ENCODE results near the gene OSBPL8. TPM values are rescaled to one million over a fixed set of nuclear protein-coding genes. Genes with fewer than 3 reads are reported as not detected.

OSBPL8 gene
- total RNA-seq, 3 donors from 2014 or later (not counting 1 experiment from before 2014, with no cell fraction given), result 133 to 154 (median 138) TPM

DNA sequence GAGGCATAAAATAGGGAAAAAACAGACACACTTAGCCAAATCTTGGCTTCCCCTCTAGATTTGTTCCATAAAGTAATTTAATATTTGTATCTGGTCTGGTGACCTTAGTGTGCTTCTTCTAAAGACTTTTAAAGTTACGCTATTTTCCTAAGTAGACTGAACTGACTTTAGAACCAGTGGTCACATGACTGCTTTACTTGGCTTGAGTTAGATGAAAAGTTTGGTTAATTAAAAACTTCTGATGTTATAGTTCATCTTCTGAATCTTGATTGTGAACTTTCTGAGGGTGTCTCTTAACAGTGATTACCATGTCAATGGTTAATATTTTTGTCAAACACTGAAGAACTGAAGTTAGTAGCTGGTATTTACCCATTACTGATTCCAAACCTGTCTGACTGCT is 214.0 kb downstream of the OSBPL8 start:
- Histone ChIP-seq H3K4me3 (ENCODE audit: low read length) (no peak overlapping the region), H3K27ac (ENCODE audit: low read length) (no peak overlapping the region), H3K4me1 (ENCODE audit: control insufficient read depth, insufficient read depth, low read length) (peaks cover 9% of the 10 kb centered on the region), H3K36me3 (ENCODE audit: control insufficient read depth, insufficient read depth, low read length) (peaks cover 2% of the 10 kb centered on the region), H3K9me3 (ENCODE audit: control insufficient read depth, insufficient read depth, low read length) (no peaks in the 10 kb centered on the region), H3K27me3 (ENCODE audit: control insufficient read depth, insufficient read depth, low read length) (no peaks in the 10 kb centered on the region)
- TF ChIP-seq, protein P1, sequence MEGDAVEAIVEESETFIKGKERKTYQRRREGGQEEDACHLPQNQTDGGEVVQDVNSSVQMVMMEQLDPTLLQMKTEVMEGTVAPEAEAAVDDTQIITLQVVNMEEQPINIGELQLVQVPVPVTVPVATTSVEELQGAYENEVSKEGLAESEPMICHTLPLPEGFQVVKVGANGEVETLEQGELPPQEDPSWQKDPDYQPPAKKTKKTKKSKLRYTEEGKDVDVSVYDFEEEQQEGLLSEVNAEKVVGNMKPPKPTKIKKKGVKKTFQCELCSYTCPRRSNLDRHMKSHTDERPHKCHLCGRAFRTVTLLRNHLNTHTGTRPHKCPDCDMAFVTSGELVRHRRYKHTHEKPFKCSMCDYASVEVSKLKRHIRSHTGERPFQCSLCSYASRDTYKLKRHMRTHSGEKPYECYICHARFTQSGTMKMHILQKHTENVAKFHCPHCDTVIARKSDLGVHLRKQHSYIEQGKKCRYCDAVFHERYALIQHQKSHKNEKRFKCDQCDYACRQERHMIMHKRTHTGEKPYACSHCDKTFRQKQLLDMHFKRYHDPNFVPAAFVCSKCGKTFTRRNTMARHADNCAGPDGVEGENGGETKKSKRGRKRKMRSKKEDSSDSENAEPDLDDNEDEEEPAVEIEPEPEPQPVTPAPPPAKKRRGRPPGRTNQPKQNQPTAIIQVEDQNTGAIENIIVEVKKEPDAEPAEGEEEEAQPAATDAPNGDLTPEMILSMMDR (IDR thresholded peaks at IDR 0.05), result no peak
- WGBS (ENCODE audit: insufficient coverage), result 100% methylated on average over 1 of the region's 1 CpG
- H3K9me3 Mint-ChIP-seq, result no peaks in the 10 kb centered on the region
- no peaks in the 10 kb centered on the region for H3K36me3 Mint-ChIP-seq
- no peak for ATAC-seq
- H3K27ac Mint-ChIP-seq, result no peak overlapping the region
- intact Hi-C loops (cut with micrococcal nuclease), result loop anchor here (5.0 to 10.0 kb wide), 2 partner anchors 263 to 1011 kb away; partner anchors contain the start of genes CAPS2, GLIPR1L1 and NAP1L1
- peaks cover 19 to 20% of the 10 kb centered on the region in 2 donors for H3K4me1 Mint-ChIP-seq
- H3K4me3 Mint-ChIP-seq, result no peak overlapping the region
- peaks cover 0 to 2% of the 10 kb centered on the region in 2 donors for H3K27me3 Mint-ChIP-seq (ENCODE audit: low read depth in 2 of 2)
- DNase-seq, result no peak

DNA sequence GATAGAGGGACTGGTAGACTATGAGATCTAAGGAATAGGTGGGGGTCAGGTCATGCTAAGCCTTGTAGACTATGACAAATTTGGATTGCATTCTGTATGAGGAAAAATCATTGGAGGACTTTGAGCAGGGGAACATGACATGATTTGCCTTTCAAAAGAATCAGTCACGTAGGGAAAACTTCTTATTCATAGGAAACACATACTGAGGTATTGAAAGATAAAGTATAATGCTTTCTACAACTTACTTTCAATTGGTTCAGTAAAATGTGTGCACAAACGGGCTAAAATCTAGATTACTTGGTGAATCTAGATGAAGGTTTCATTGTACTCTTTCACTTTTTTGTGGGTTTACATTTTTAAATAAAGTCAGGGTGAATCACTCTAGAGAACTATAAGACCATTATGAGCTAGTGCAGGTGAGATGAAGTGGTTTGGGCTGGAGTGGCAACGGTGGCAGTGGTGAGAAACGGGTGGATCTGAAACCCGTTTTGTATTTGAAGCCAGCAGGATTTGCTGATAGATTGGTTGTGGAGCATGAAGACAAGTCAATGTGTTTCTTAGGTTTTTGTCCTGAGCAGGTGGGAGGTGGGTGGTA is 218.0 kb downstream of the OSBPL8 start:
- Histone ChIP-seq H3K4me3 (ENCODE audit: low read length) (no peak overlapping the region), H3K36me3 (ENCODE audit: control insufficient read depth, insufficient read depth, low read length) (peaks cover 2% of the 10 kb centered on the region), H3K27me3 (ENCODE audit: control insufficient read depth, insufficient read depth, low read length) (no peaks in the 10 kb centered on the region), H3K27ac (ENCODE audit: low read length) (no peak overlapping the region), H3K4me1 (ENCODE audit: control insufficient read depth, insufficient read depth, low read length) (no peaks in the 10 kb centered on the region), H3K9me3 (ENCODE audit: control insufficient read depth, insufficient read depth, low read length) (no peaks in the 10 kb centered on the region)
- ATAC-seq (no peak), DNase-seq (no peak)
- no peak overlapping the region for H3K27ac Mint-ChIP-seq
- intact Hi-C loops (cut with micrococcal nuclease), result loop anchor here (10.0 kb wide), 1 partner anchor 1007 kb away; the partner anchor contains the start of genes CAPS2 and GLIPR1L1
- TF ChIP-seq, protein P1 (IDR thresholded peaks at IDR 0.05), result no peak
- no peaks in the 10 kb centered on the region for H3K4me1 Mint-ChIP-seq
- H3K36me3 Mint-ChIP-seq, result no peaks in the 10 kb centered on the region
- no peak overlapping the region for H3K4me3 Mint-ChIP-seq
- WGBS (ENCODE audit: insufficient coverage), result 75% methylated on average over 4 of the region's 5 CpGs
- peaks cover 4 to 30% of the 10 kb centered on the region in 2 donors for H3K27me3 Mint-ChIP-seq (ENCODE audit: low read depth in 2 of 2)
- H3K9me3 Mint-ChIP-seq, result no peaks in the 10 kb centered on the region

DNA sequence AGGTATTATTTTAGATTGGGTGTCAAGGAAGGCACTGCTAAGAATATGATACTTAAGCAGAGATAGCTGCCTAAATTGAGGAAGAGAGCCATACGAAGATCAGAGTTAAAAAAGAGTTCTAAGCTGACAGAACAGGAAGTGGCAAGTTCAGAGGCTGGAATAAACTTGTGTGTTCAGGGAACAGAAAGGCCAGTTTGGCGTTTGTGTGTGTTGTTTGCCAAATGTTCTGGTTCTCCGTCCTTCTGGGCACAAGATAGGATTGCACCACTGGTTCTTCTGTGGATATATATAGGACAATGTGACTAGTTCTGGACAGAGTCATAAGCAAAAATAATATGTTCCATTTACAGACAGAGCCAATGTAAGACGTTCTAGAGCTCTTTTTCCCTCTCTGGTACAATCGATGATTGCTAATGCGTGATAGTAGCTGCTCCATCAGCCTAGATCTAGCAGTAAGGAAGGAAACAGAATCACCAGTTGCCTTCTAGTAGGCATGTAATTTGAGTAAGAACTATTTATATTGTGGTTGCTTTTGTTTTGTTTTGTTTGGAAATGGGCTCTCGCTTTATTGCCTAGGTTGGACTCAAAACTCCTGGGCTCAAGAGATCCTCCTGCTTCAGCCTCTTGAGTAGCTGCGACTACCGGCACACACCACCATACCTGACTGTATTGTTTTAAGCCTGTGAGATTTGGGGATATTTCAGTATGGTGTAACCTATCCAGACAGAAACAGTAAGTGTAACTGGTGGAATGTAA is 218.7 kb downstream of the OSBPL8 start:
- H3K4me3 Mint-ChIP-seq, result no peak overlapping the region
- H3K36me3 Mint-ChIP-seq, result no peaks in the 10 kb centered on the region
- no peak overlapping the region for H3K27ac Mint-ChIP-seq
- H3K27me3 Mint-ChIP-seq (ENCODE audit: low read depth in 2 of 2), result peaks cover 4 to 30% of the 10 kb centered on the region in 2 donors
- ATAC-seq (no peak), DNase-seq (no peak)
- Histone ChIP-seq H3K9me3 (ENCODE audit: control insufficient read depth, insufficient read depth, low read length) (no peaks in the 10 kb centered on the region), H3K27ac (ENCODE audit: low read length) (no peak overlapping the region), H3K36me3 (ENCODE audit: control insufficient read depth, insufficient read depth, low read length) (peaks cover 2% of the 10 kb centered on the region), H3K27me3 (ENCODE audit: control insufficient read depth, insufficient read depth, low read length) (no peaks in the 10 kb centered on the region), H3K4me1 (ENCODE audit: control insufficient read depth, insufficient read depth, low read length) (no peaks in the 10 kb centered on the region), H3K4me3 (ENCODE audit: low read length) (no peak overlapping the region)
- TF ChIP-seq, protein P1 (IDR thresholded peaks at IDR 0.05), result no peak
- no peaks in the 10 kb centered on the region for H3K4me1 Mint-ChIP-seq
- 82% methylated on average over 7 of the region's 9 CpGs for WGBS (ENCODE audit: insufficient coverage)
- no peaks in the 10 kb centered on the region for H3K9me3 Mint-ChIP-seq
- intact Hi-C loops (cut with micrococcal nuclease), result loop anchor here (10.0 kb wide), 1 partner anchor 1006 kb away; the partner anchor contains the start of genes CAPS2 and GLIPR1L1

All from natural killer cell (primary cell).